ENCODE results near the gene TMA7B. TPM values are rescaled to one million over a fixed set of nuclear protein-coding genes. Genes with fewer than 3 reads are reported as not detected.

Gene TMA7B
- total and polyA plus RNA-seq, 11 donors = 0.24 TPM; not detected in 10

GRCh38 chr22:40001106-40001505 lies 40.9 kb downstream of the TMA7B start:
- peaks cover 0 to 17% (median 4%) of the 10 kb centered on the region in 12 donors for H3K4me1 ChIP-seq
- no peak overlapping the region for H3K27ac ChIP-seq
- 74 to 89% (median 77%) methylated on average over 4 of the region's 4 CpGs for WGBS, 4 donors
- H3K27me3 ChIP-seq = peaks cover 0 to 17% (median 0%) of the 10 kb centered on the region in 9 donors
- TF ChIP-seq CTCF (IDR thresholded peaks at IDR 0.05) = no peak
- no peak for TF ChIP-seq POLR2A (IDR thresholded peaks at IDR 0.05)
- intact Hi-C loops (cut with DNase I) = no loop called here
- no peaks in the 10 kb centered on the region for H3K9me3 ChIP-seq
- DNase-seq = no peak
- H3K36me3 ChIP-seq = no peaks in the 10 kb centered on the region
- no peak overlapping the region for H3K4me3 ChIP-seq
- no peak for ATAC-seq

DNA sequence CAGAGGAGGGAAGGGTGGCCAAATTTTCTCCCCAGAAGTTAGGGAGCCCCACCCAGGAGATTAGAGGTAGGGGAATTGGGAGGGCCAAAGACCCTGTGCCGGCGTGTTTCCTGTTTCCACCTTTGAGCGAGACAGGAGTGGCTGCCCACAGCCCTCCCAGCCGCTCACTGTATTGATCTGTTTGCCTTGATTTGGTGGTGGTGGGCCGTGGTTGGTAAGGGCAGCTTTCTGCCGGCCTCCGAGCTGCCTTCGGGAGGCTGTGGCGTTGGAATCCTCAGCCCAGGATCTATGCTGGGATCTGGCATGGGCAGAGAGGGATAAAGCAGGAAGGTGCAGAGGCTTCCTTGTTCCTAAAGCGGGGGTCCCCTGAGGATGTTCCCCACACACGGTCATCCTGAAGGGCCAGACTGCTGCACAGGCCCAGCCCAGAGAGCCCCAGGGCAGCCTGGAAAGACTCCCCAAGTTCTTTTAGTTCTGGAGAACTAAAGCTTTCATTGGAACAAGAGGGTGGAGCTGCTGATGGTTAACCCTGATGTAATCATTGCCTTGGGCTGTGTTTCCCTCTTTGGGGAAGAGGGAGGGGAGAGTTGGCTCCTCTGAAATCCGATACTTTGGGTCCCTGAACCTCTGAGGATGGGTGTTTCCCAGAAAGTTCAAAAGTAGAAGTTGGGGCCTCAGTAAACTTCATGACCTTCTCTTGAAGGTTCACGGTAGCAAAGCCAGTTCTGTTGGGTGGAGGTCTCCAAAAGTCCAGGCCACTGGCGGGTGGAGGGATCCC lies 41.8 kb downstream of the TMA7B start:
- TF ChIP-seq CTCF (IDR thresholded peaks at IDR 0.05) (no peak), POLR2A (IDR thresholded peaks at IDR 0.05) (no peak)
- 68 to 74% (median 73%) methylated on average over 14 of the region's 14 CpGs for WGBS, 4 donors
- no peak overlapping the region for H3K27ac ChIP-seq

DNA sequence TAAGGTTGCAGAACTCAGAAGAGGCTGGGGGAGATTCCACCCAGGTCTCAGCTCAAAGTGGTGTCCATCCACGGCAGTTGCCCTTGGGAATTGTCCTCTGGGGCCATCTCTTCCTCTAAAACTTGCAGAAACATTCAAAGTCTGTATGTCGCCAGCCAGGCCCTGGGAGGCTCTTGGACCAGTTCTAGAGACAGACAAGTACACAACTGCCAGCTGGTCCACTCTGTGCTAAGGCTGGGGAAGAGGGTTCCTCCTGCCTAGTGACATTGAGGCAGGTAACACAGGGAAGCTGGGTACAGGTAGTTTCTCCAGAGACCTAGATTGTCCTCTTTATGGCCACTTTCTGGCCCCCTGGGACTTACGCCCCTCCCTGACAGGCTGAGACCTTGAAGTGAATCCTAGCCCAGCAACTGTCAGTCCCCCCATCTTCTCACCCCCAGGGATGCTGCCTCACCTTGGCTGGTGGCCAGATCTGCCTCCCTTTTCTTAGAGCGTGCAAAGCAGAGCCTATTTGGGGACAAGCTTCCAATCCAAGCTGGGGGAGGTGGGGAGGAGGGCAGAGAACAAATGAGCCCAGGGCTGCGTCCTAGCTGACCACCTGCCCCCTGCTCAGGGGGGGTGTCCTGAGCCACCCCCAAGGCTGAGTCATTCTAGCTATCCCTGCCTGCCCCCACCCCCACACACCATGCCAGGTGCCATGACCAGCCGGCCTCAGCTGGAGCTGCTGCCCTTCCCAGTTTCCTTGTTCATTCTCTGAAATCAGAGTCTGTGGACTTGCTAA lies 42.9 kb downstream of the TMA7B start:
- 67 to 80% (median 74%) methylated on average over 5 to 6 of the region's 6 CpGs for WGBS, 4 donors
- no peak overlapping the region for H3K4me3 ChIP-seq
- ATAC-seq = no peak
- H3K27me3 ChIP-seq = peaks cover 0 to 7% (median 0%) of the 10 kb centered on the region in 9 donors
- H3K4me1 ChIP-seq = peaks cover 0 to 9% (median under 1%) of the 10 kb centered on the region in 12 donors
- intact Hi-C loops (cut with DNase I) = no loop called here
- no peak for TF ChIP-seq CTCF (IDR thresholded peaks at IDR 0.05)
- no peak for DNase-seq
- no peak overlapping the region for H3K27ac ChIP-seq
- H3K36me3 ChIP-seq = no peaks in the 10 kb centered on the region
- H3K9me3 ChIP-seq = no peaks in the 10 kb centered on the region

More for the DNA sequence above, 41.8 kb downstream of the TMA7B start:
- no peaks in the 10 kb centered on the region for H3K9me3 ChIP-seq
- DNase-seq (no peak), ATAC-seq (no peak)
- H3K36me3 ChIP-seq = no peaks in the 10 kb centered on the region
- intact Hi-C loops (cut with DNase I) = no loop called here
- peaks cover 0 to 8% (median 0%) of the 10 kb centered on the region in 9 donors for H3K27me3 ChIP-seq
- peaks cover 0 to 17% (median 4%) of the 10 kb centered on the region in 12 donors for H3K4me1 ChIP-seq
- no peak overlapping the region for H3K4me3 ChIP-seq

DNA sequence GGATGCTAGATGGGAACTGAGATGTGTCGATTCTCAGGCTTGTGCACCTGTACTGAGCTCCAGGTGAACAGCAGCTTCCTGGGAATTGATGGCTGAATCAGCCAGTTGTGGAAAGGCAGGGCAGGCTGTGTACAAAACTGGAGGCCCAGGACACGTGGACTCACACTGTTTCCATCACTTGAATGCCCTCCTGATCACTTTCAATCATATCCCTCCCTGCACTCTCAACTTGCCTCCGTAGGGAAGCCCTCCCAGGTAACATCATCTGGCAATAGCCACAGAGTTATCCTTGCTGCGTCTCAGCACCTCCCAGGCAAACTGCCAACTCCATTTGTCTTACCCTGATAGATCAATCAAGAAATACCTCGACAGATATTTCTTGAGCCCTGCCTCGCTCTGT lies 44.6 kb downstream of the TMA7B start:
- no peak overlapping the region for H3K4me3 ChIP-seq
- TF ChIP-seq CTCF (IDR thresholded peaks at IDR 0.05) (no peak), POLR2A (IDR thresholded peaks at IDR 0.05) (no peak)
- no peak overlapping the region for H3K27ac ChIP-seq
- intact Hi-C loops (cut with DNase I) = no loop called here
- H3K27me3 ChIP-seq = peaks cover 0 to 20% (median 5%) of the 10 kb centered on the region in 9 donors
- WGBS, 4 donors = 70 to 85% (median 75%) methylated on average over 6 of the region's 6 CpGs
- ATAC-seq (no peak), DNase-seq (no peak)
- H3K4me1 ChIP-seq = peaks cover 0 to 7% (median 0%) of the 10 kb centered on the region in 12 donors
- no peaks in the 10 kb centered on the region for H3K9me3 ChIP-seq
- H3K36me3 ChIP-seq = no peaks in the 10 kb centered on the region
